Astrocyte of the spinal cord (primary cell): ENCODE data around the gene MVP.

Experiments
- DNase-seq: peaks from one replicate; pipeline ENCODE4 v3.0.0; 2011; ENCODE audit warnings: low read depth, low spot score
- H3K4me3 ChIP-seq: 2 replicates; pipeline ENCODE4 v1.5.1; 2011; ENCODE audit warnings: low read depth, mild to moderate bottlenecking, low read length, moderate library complexity
- CTCF ChIP-seq: IDR thresholded peaks from 2 replicates; pipeline ENCODE4 v1.5.1; 2012; ENCODE audit warnings: low read depth, mild to moderate bottlenecking, low read length, inconsistent platforms
- in situ Hi-C: cut with HindIII; loops from 2 replicates; pipeline ENCODE4 v1.10.0; 2017; ENCODE audit warnings: low sequenced_read_pairs

Gene MVP

GRCh38 chr16:29894352-29894751 lies 74.1 kb downstream of the MVP start:
- no peak for TF ChIP-seq CTCF

GRCh38 chr16:29896841-29897240 lies 76.6 kb downstream of the MVP start:
- in situ Hi-C loops = no loop called here
- DNase-seq = no peak

More at GRCh38 chr16:29894352-29894751, 74.1 kb downstream of the MVP start:
- no peak overlapping the region for H3K4me3 ChIP-seq
- DNase-seq = no peak
- in situ Hi-C loops = no loop called here

GRCh38 chr16:29897333-29897732 lies 77.1 kb downstream of the MVP start:
- H3K4me3 ChIP-seq = no peak overlapping the region
- TF ChIP-seq CTCF = no peak
- DNase-seq = no peak
- in situ Hi-C loops = no loop called here

More at GRCh38 chr16:29896841-29897240, 76.6 kb downstream of the MVP start:
- H3K4me3 ChIP-seq = no peak overlapping the region
- TF ChIP-seq CTCF = no peak
